ENCODE data around the gene PWWP2A. TPM values are rescaled to one million over a fixed set of nuclear protein-coding genes. Genes with fewer than 3 reads are reported as not detected.

The PWWP2A gene
- total and polyA plus RNA-seq, 12 donors: 7.0 to 32.9 (median 22.9) TPM

DNA sequence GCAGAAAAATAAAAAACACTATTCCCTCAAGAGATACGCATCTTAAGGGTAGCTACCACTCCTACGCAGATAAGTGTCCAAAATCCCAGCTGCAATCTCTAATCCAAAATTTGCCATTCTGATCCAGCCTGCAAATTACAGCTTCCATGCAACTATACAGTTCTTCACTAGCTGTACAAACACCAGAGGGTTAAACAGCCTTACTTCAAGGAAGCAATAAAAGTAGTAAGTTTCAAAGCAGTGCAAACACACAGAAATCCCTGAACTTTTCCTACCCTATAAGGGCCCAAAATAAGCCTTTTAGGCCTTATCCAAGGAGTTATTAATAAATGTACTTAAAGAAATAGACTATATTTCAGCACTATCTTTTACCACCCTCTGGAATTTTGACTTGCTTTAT, 39.5 kb downstream of the PWWP2A start:
- intact Hi-C loops (cut with DNase I): loop anchor here (10.0 kb wide), 1 partner anchor 115 kb away; no protein-coding TSS in a partner anchor
- Histone ChIP-seq H3K9me3 (replicated peaks in 1 of 3) (no peaks in the 10 kb centered on the region), H3K4me3 (no peak overlapping the region), H3K27me3 (no peaks in the 10 kb centered on the region), H3K4me1 (replicated peaks in 1 of 2) (peaks cover 0 to 9% of the 10 kb centered on the region in 2 donors), H3K27ac (no peak overlapping the region), H3K36me3 (replicated peaks in 1 of 2) (no peaks in the 10 kb centered on the region)
- DNase-seq: no peak
- WGBS, 4 donors: 82 to 98% (median 97%) methylated on average over 2 of the region's 2 CpGs
- TF ChIP-seq, protein P1, sequence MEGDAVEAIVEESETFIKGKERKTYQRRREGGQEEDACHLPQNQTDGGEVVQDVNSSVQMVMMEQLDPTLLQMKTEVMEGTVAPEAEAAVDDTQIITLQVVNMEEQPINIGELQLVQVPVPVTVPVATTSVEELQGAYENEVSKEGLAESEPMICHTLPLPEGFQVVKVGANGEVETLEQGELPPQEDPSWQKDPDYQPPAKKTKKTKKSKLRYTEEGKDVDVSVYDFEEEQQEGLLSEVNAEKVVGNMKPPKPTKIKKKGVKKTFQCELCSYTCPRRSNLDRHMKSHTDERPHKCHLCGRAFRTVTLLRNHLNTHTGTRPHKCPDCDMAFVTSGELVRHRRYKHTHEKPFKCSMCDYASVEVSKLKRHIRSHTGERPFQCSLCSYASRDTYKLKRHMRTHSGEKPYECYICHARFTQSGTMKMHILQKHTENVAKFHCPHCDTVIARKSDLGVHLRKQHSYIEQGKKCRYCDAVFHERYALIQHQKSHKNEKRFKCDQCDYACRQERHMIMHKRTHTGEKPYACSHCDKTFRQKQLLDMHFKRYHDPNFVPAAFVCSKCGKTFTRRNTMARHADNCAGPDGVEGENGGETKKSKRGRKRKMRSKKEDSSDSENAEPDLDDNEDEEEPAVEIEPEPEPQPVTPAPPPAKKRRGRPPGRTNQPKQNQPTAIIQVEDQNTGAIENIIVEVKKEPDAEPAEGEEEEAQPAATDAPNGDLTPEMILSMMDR (IDR thresholded peaks at IDR 0.05): no peak
- TF ChIP-seq POLR2A (IDR thresholded peaks at IDR 0.05): no peak

DNA sequence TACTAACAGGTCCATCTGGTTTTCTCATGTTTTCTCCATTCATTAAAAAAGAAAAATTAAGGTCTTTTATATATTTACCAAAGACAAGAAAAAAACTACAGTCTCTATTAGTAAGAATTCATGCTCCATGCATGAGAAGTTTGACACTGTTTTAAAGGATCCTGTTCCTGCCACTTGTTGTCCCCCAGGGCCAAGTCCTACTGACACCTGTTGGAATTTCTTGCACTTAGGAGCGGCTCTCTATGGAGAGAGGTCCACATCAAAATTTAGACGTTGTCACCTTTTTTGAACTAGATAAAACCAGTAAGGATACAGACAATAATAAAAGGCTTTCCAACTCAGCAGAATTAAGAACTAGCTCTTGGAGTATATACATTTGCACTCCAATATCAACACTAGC, 42.3 kb downstream of the PWWP2A start:
- no peak for DNase-seq
- H3K4me3 ChIP-seq: no peak overlapping the region
- H3K27me3 ChIP-seq: no peaks in the 10 kb centered on the region
- H3K27ac ChIP-seq: no peak overlapping the region
- intact Hi-C loops (cut with DNase I): loop anchor here in 1 of 2 donors (10.0 kb wide), 1 partner anchor 118 kb away; no protein-coding TSS in a partner anchor
- TF ChIP-seq, protein P1 (IDR thresholded peaks at IDR 0.05): no peak
- TF ChIP-seq POLR2A (IDR thresholded peaks at IDR 0.05): no peak
- no peaks in the 10 kb centered on the region for H3K9me3 ChIP-seq (replicated peaks in 1 of 3)
- no peaks in the 10 kb centered on the region for H3K36me3 ChIP-seq (replicated peaks in 1 of 2)
- H3K4me1 ChIP-seq (replicated peaks in 1 of 2): peaks cover 0 to 13% of the 10 kb centered on the region in 2 donors
- WGBS, 4 donors: 81 to 87% (median 86%) methylated on average over 2 of the region's 2 CpGs

DNA sequence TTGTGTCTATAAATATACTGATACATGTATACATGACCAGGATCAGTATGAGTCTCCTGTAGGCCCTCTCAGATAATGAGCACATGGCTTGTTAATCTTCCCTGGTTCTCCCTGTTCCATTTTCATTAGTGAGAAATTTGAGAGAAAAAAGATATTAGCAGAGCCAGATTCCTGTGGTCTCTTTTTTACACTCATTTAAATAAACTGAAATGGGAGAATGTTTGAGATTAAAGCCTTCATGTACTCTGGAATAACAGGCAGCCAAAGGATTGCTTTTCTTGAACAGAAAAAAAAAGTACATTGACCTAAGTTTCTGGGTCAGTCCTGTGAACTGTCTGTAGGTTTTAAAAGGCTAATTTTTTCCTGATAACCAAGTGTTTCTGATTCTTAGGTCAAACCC, 44.2 kb downstream of the PWWP2A start:
- DNase-seq: no peak
- Histone ChIP-seq H3K9me3 (replicated peaks in 1 of 3) (no peaks in the 10 kb centered on the region), H3K27ac (no peak overlapping the region), H3K4me3 (no peak overlapping the region), H3K27me3 (no peaks in the 10 kb centered on the region), H3K36me3 (replicated peaks in 1 of 2) (no peaks in the 10 kb centered on the region), H3K4me1 (replicated peaks in 1 of 2) (peaks cover 0 to 15% of the 10 kb centered on the region in 2 donors)
- intact Hi-C loops (cut with DNase I): loop anchor here in 1 of 2 donors (10.0 kb wide), 1 partner anchor 120 kb away; no protein-coding TSS in a partner anchor
- TF ChIP-seq, protein P1 (IDR thresholded peaks at IDR 0.05): no peak
- TF ChIP-seq POLR2A (IDR thresholded peaks at IDR 0.05): no peak

DNA sequence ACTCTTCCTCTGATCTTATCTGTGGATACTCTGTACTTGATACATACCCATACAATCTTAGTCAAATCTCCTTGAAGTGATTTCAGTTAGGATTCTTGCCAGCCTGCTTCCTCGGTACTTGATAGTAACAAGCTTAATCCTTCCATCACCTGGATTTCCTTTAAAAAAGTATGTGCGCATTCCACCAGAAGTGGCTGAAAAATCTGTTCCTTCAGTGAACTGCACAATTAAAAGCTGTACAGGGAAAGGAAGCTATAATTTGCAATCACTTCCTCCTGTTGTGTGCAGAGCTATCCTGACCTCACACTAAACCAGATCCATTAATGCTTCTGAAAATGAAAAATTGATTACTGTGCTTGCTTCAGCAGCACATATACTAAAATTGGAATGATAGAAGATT, 47.3 kb downstream of the PWWP2A start:
- WGBS, 4 donors: 37 to 50% (median 46%) methylated on average over 2 of the region's 2 CpGs
- Histone ChIP-seq H3K27me3 (no peaks in the 10 kb centered on the region), H3K4me3 (no peak overlapping the region), H3K36me3 (replicated peaks in 1 of 2) (no peaks in the 10 kb centered on the region), H3K27ac (peak overlapping the region in 1 of 5 donors; percentile 44), H3K4me1 (replicated peaks in 1 of 2) (peaks cover 0 to 11% of the 10 kb centered on the region in 2 donors), H3K9me3 (replicated peaks in 1 of 3) (no peaks in the 10 kb centered on the region)
- TF ChIP-seq, protein P1 (IDR thresholded peaks at IDR 0.05): no peak
- TF ChIP-seq POLR2A (IDR thresholded peaks at IDR 0.05): no peak
- intact Hi-C loops (cut with DNase I): loop anchor here in 1 of 2 donors (10.0 kb wide), 1 partner anchor 123 kb away; no protein-coding TSS in a partner anchor
- no peak for DNase-seq

Data from adrenal gland (tissue), 12 donors.